ENCODE measurements around the gene ZNF532.

ZNF532 gene

GRCh38 chr18:58886864-58887612, 22.4 kb downstream of the ZNF532 start:
- Histone ChIP-seq H3K4me1 (ENCODE audit: control insufficient read depth, insufficient read depth, low read length) (peaks cover 1% of the 10 kb centered on the region; the same call in 1 of the 2 replicates), H3K27me3 (ENCODE audit: control insufficient read depth, insufficient read depth, low read length) (no peaks in the 10 kb centered on the region), H3K4me3 (ENCODE audit: low read length) (no peak overlapping the region), H3K9me3 (ENCODE audit: control insufficient read depth, insufficient read depth, low read length) (no peaks in the 10 kb centered on the region), H3K36me3 (ENCODE audit: control insufficient read depth, insufficient read depth, low read length) (peaks cover 2% of the 10 kb centered on the region; the same call in 1 of the 2 replicates), H3K27ac (ENCODE audit: low read length) (no peak overlapping the region)
- no CpG with 5 or more reads among the region's 8 CpGs for WGBS (ENCODE audit: insufficient coverage, insufficient read length)
- no peak for DNase-seq (ENCODE audit: low read depth, low spot score)

GRCh38 chr18:58887613-58887963, 22.9 kb downstream of the ZNF532 start:
- no CpG with 5 or more reads among the region's 10 CpGs for WGBS (ENCODE audit: insufficient coverage, insufficient read length)
- no peaks in the 10 kb centered on the region for H3K27me3 ChIP-seq (ENCODE audit: control insufficient read depth, insufficient read depth, low read length)
- H3K27ac ChIP-seq (ENCODE audit: low read length) = no peak overlapping the region
- H3K4me1 ChIP-seq (ENCODE audit: control insufficient read depth, insufficient read depth, low read length) = peaks cover 1% of the 10 kb centered on the region; the same call in 1 of the 2 replicates
- H3K9me3 ChIP-seq (ENCODE audit: control insufficient read depth, insufficient read depth, low read length) = no peaks in the 10 kb centered on the region
- H3K4me3 ChIP-seq (ENCODE audit: low read length) = no peak overlapping the region
- no peak for DNase-seq (ENCODE audit: low read depth, low spot score)
- peaks cover 2% of the 10 kb centered on the region; the same call in 1 of the 2 replicates for H3K36me3 ChIP-seq (ENCODE audit: control insufficient read depth, insufficient read depth, low read length)

- WGBS (ENCODE audit: insufficient coverage, insufficient read length) = no CpG with 5 or more reads among the region's 2 CpGs
- no peaks in the 10 kb centered on the region for H3K9me3 ChIP-seq (ENCODE audit: control insufficient read depth, insufficient read depth, low read length)
- H3K4me3 ChIP-seq (ENCODE audit: low read length) = no peak overlapping the region
- peaks cover 4% of the 10 kb centered on the region for H3K4me1 ChIP-seq (ENCODE audit: control insufficient read depth, insufficient read depth, low read length)
- no peak overlapping the region for H3K27ac ChIP-seq (ENCODE audit: low read length)
- no peaks in the 10 kb centered on the region for H3K27me3 ChIP-seq (ENCODE audit: control insufficient read depth, insufficient read depth, low read length)
- H3K36me3 ChIP-seq (ENCODE audit: control insufficient read depth, insufficient read depth, low read length) = peaks cover 2% of the 10 kb centered on the region; the same call in 1 of the 2 replicates
- no peak for DNase-seq (ENCODE audit: low read depth, low spot score)
These were observed 27.1 kb downstream of the ZNF532 start for GRCh38 chr18:58891776-58892175.

DNA sequence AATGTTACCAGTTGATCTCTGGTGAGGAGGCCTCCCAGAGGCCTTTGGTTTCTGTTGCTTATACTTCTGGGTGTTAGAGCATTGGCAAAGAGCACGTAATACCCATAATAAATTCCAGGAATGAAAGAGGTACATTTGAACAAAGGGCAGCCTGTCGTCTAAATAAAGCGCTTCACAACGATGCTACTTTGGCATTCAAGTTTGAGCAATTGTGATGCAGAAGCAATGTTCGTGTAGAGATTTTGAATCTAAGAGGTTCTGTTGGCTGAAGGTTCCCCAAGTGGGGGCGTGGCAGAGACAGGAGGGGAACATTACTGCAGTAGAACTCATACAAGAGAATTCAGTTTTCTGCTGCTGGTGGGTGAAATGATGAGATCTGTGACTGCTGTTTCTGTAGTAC, 27.8 kb downstream of the ZNF532 start:
- H3K27ac ChIP-seq (ENCODE audit: low read length) = no peak overlapping the region
- H3K4me1 ChIP-seq (ENCODE audit: control insufficient read depth, insufficient read depth, low read length) = peaks cover 4% of the 10 kb centered on the region
- H3K9me3 ChIP-seq (ENCODE audit: control insufficient read depth, insufficient read depth, low read length) = no peaks in the 10 kb centered on the region
- no peak for DNase-seq (ENCODE audit: low read depth, low spot score)
- peaks cover 2% of the 10 kb centered on the region; the same call in 1 of the 2 replicates for H3K36me3 ChIP-seq (ENCODE audit: control insufficient read depth, insufficient read depth, low read length)
- H3K4me3 ChIP-seq (ENCODE audit: low read length) = no peak overlapping the region
- H3K27me3 ChIP-seq (ENCODE audit: control insufficient read depth, insufficient read depth, low read length) = no peaks in the 10 kb centered on the region
- no CpG with 5 or more reads among the region's 6 CpGs for WGBS (ENCODE audit: insufficient coverage, insufficient read length)

- H3K9me3 ChIP-seq (ENCODE audit: control insufficient read depth, insufficient read depth, low read length) = no peaks in the 10 kb centered on the region
- WGBS (ENCODE audit: insufficient coverage, insufficient read length) = no CpG with 5 or more reads among the region's 12 CpGs
- H3K4me1 ChIP-seq (ENCODE audit: control insufficient read depth, insufficient read depth, low read length) = peaks cover 4% of the 10 kb centered on the region
- no peak for DNase-seq (ENCODE audit: low read depth, low spot score)
- H3K36me3 ChIP-seq (ENCODE audit: control insufficient read depth, insufficient read depth, low read length) = peaks cover 5% of the 10 kb centered on the region; the same call in 1 of the 2 replicates
- no peak overlapping the region for H3K4me3 ChIP-seq (ENCODE audit: low read length)
- no peaks in the 10 kb centered on the region for H3K27me3 ChIP-seq (ENCODE audit: control insufficient read depth, insufficient read depth, low read length)
- H3K27ac ChIP-seq (ENCODE audit: low read length) = no peak overlapping the region
These were observed 28.9 kb downstream of the ZNF532 start for GRCh38 chr18:58893388-58894099.

DNA sequence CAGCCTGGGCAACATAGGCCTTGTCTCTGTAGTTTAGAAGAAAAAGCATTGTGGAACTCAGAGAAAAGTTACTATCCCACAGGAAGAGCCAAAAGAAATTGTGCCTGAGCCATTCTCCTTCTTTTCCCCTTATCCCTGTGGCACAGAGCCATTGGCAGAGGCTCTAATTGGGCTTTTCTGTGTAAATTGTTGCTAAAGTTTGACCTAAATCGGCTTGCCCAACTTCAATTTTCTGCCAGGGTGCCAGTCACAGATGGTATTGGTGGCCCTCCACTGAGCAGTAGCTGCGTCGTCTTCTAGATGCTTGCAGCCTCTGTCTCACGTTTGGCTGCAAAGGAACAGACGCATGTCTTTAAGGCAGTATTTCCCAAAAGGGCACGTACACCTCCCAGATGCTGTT, 30.3 kb downstream of the ZNF532 start:
- H3K27ac ChIP-seq (ENCODE audit: low read length) = no peak overlapping the region
- DNase-seq (ENCODE audit: low read depth, low spot score) = no peak
- H3K9me3 ChIP-seq (ENCODE audit: control insufficient read depth, insufficient read depth, low read length) = no peaks in the 10 kb centered on the region
- H3K36me3 ChIP-seq (ENCODE audit: control insufficient read depth, insufficient read depth, low read length) = peaks cover 5% of the 10 kb centered on the region; the same call in 1 of the 2 replicates
- H3K27me3 ChIP-seq (ENCODE audit: control insufficient read depth, insufficient read depth, low read length) = no peaks in the 10 kb centered on the region
- no CpG with 5 or more reads among the region's 6 CpGs for WGBS (ENCODE audit: insufficient coverage, insufficient read length)
- no peak overlapping the region for H3K4me3 ChIP-seq (ENCODE audit: low read length)
- peaks cover 4% of the 10 kb centered on the region for H3K4me1 ChIP-seq (ENCODE audit: control insufficient read depth, insufficient read depth, low read length)

- WGBS (ENCODE audit: insufficient coverage, insufficient read length) = no CpG with 5 or more reads among the region's 6 CpGs
- Histone ChIP-seq H3K27ac (ENCODE audit: low read length) (no peak overlapping the region), H3K9me3 (ENCODE audit: control insufficient read depth, insufficient read depth, low read length) (no peaks in the 10 kb centered on the region), H3K36me3 (ENCODE audit: control insufficient read depth, insufficient read depth, low read length) (peaks cover 7% of the 10 kb centered on the region; the same call in 1 of the 2 replicates), H3K4me1 (ENCODE audit: control insufficient read depth, insufficient read depth, low read length) (peaks cover 4% of the 10 kb centered on the region), H3K27me3 (ENCODE audit: control insufficient read depth, insufficient read depth, low read length) (no peaks in the 10 kb centered on the region), H3K4me3 (ENCODE audit: low read length) (no peak overlapping the region)
- DNase-seq (ENCODE audit: low read depth, low spot score) = no peak
These were observed 30.7 kb downstream of the ZNF532 start for GRCh38 chr18:58895385-58895784.

DNA sequence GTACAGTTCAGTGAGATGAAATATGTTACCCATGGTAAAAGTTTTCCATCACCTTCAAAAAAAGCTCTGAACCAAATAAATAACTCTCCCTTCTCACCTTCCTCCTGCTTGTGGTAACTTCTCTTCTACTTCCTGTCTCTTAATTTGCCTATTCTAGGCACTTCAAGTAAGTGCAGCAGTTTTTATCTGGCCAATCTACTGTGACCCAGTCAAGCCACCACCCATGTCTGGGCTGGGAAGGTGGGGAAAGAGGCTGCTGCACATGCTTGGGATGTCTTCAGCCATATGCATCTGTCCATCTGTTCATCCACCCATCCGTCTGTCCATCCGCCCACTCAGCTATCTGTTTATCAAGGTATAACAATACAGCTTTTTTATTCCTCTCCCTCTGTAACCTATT, 31.6 kb downstream of the ZNF532 start:
- H3K27me3 ChIP-seq (ENCODE audit: control insufficient read depth, insufficient read depth, low read length) = no peaks in the 10 kb centered on the region
- peaks cover 8% of the 10 kb centered on the region; the same call in 1 of the 2 replicates for H3K36me3 ChIP-seq (ENCODE audit: control insufficient read depth, insufficient read depth, low read length)
- peaks cover 3% of the 10 kb centered on the region for H3K4me1 ChIP-seq (ENCODE audit: control insufficient read depth, insufficient read depth, low read length)
- H3K9me3 ChIP-seq (ENCODE audit: control insufficient read depth, insufficient read depth, low read length) = no peaks in the 10 kb centered on the region
- DNase-seq (ENCODE audit: low read depth, low spot score) = no peak
- WGBS (ENCODE audit: insufficient coverage, insufficient read length) = no CpG with 5 or more reads among the region's 2 CpGs
- no peak overlapping the region for H3K4me3 ChIP-seq (ENCODE audit: low read length)
- H3K27ac ChIP-seq (ENCODE audit: low read length) = no peak overlapping the region

DNA sequence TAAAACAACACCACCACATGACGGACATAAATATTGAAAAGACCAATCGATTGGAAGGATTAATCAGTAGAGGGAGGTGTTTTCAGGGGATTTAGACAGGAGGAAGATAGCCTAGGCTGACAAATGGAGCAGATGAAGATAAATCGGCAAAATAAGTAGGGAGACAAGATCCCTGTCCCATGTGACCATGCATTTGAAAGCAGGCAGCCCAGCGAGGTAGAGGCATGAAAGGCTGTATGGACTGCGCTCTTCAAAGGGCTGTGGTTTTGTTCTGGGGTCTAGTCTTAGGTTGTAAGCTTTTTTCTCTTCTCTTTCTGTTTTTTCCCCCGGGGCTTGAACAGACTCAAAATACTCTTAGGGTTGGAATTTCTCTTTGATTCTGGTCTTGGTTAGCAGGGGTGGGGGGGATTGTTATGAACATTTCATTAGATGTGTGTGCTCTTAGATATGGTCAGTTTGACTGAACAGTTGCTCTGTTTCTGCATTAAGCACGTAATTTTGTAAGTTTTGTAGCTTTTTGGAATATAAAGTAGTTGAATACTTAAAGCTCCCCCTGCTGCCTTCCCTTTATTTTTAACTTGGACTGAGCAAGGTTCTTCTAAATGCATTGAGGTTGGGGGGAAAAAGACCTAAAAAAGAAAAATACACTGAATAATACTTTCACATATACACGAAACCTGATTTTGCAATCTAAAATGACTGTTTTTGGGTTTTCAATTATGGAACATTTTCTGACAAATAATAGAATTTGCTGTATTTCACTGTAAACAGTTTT, 32.2 kb downstream of the ZNF532 start:
- no peaks in the 10 kb centered on the region for H3K9me3 ChIP-seq (ENCODE audit: control insufficient read depth, insufficient read depth, low read length)
- H3K27ac ChIP-seq (ENCODE audit: low read length) = no peak overlapping the region
- WGBS (ENCODE audit: insufficient coverage, insufficient read length) = no CpG with 5 or more reads among the region's 8 CpGs
- peaks cover 3% of the 10 kb centered on the region for H3K4me1 ChIP-seq (ENCODE audit: control insufficient read depth, insufficient read depth, low read length)
- H3K27me3 ChIP-seq (ENCODE audit: control insufficient read depth, insufficient read depth, low read length) = no peaks in the 10 kb centered on the region
- H3K36me3 ChIP-seq (ENCODE audit: control insufficient read depth, insufficient read depth, low read length) = peaks cover 10% of the 10 kb centered on the region; the same call in 1 of the 2 replicates
- H3K4me3 ChIP-seq (ENCODE audit: low read length) = no peak overlapping the region
- DNase-seq (ENCODE audit: low read depth, low spot score) = no peak
